Loucy (cell line): ENCODE data around the gene MYOM3.
"Not testable (repeated sequence)": the region's sequence is repeated elsewhere in the genome, so short reads cannot be mapped to it uniquely, and the experiment has no call there.

Experiments used
- H2AFZ ChIP-seq: fragments of 200-600 bp; sonication (generic); 2 replicates; pipeline ENCODE4 v1.6.0; 2016; ENCODE audit warnings: antibody characterized with exemption, mild to moderate bottlenecking, low read length, moderate library complexity
- H3F3A ChIP-seq: fragments of 200-600 bp; 2 replicates; pipeline ENCODE4 v1.6.0; 2016; ENCODE audit warnings: antibody characterized with exemption, low read depth, mild to moderate bottlenecking
- H3K27me3 ChIP-seq: fragments of 200-600 bp; sonication (generic); 2 replicates; pipeline ENCODE4 v1.6.1; 2014; ENCODE audit warnings: low read length, mild to moderate bottlenecking; ENCODE audit not compliant: insufficient read depth, poor library complexity, severe bottlenecking
- H3K36me3 ChIP-seq: fragments of 200-600 bp; sonication (generic); 2 replicates; pipeline ENCODE4 v1.6.1; 2016; ENCODE audit warnings: low read length; ENCODE audit not compliant: insufficient read depth
- H3K4me1 ChIP-seq: fragments of 200-600 bp; sonication (generic); 2 replicates; pipeline ENCODE4 v1.5.1; 2014; ENCODE audit warnings: low read length, mild to moderate bottlenecking; ENCODE audit not compliant: insufficient read depth, poor library complexity, severe bottlenecking
- H3K4me2 ChIP-seq: fragments of 200-600 bp; sonication (generic); 2 replicates; pipeline ENCODE4 v1.6.0; 2014; ENCODE audit warnings: antibody characterized with exemption, low read length, low read depth, mild to moderate bottlenecking; ENCODE audit not compliant: poor library complexity, severe bottlenecking
- H3K4me3 ChIP-seq: fragments of 200-600 bp; sonication (generic); 2 replicates; pipeline ENCODE4 v1.5.1; 2014; ENCODE audit warnings: low read length, mild to moderate bottlenecking, mixed read lengths; ENCODE audit not compliant: poor library complexity, severe bottlenecking
- H3K79me2 ChIP-seq: fragments of 200-600 bp; sonication (generic); 2 replicates; pipeline ENCODE4 v1.6.1; 2014; ENCODE audit warnings: low read length; ENCODE audit not compliant: insufficient read depth
- H3K9ac ChIP-seq: fragments of 200-600 bp; sonication (generic); 2 replicates; pipeline ENCODE4 v1.6.0; 2014; ENCODE audit warnings: mild to moderate bottlenecking, low read depth, low read length, moderate library complexity; ENCODE audit not compliant: poor library complexity, severe bottlenecking
- H3K9me2 ChIP-seq: fragments of 200-600 bp; sonication (generic); replicated peaks from 2 replicates; pipeline ENCODE4 v1.6.1; 2016; ENCODE audit warnings: low read depth, low read length, mixed read lengths
- H3K9me3 ChIP-seq: fragments of 200-600 bp; sonication (generic); 2 replicates; pipeline ENCODE4 v1.6.1; 2014; ENCODE audit warnings: mild to moderate bottlenecking, antibody characterized with exemption, low read length, low read depth; ENCODE audit not compliant: insufficient read depth
- H4K20me1 ChIP-seq: fragments of 200-600 bp; sonication (generic); 2 replicates; pipeline ENCODE4 v1.6.0; 2014; ENCODE audit warnings: antibody characterized with exemption, low read length, mild to moderate bottlenecking; ENCODE audit not compliant: insufficient read depth, poor library complexity, severe bottlenecking
- EZH2phosphoT487 ChIP-seq: fragments of 200-600 bp; IDR thresholded peaks from 2 replicates; pipeline ENCODE4 v1.6.1; 2018; ENCODE audit warnings: antibody characterized with exemption, mild to moderate bottlenecking, moderate library complexity, borderline replicate concordance
- TF ChIP-seq, protein P1 (sequence below): fragments of 200-600 bp; sonication (generic); conservative IDR thresholded peaks from 2 replicates; pipeline ENCODE4 v1.5.1; 2014; ENCODE audit warnings: mild to moderate bottlenecking, antibody characterized with exemption, low read length

MYOM3 gene

DNA sequence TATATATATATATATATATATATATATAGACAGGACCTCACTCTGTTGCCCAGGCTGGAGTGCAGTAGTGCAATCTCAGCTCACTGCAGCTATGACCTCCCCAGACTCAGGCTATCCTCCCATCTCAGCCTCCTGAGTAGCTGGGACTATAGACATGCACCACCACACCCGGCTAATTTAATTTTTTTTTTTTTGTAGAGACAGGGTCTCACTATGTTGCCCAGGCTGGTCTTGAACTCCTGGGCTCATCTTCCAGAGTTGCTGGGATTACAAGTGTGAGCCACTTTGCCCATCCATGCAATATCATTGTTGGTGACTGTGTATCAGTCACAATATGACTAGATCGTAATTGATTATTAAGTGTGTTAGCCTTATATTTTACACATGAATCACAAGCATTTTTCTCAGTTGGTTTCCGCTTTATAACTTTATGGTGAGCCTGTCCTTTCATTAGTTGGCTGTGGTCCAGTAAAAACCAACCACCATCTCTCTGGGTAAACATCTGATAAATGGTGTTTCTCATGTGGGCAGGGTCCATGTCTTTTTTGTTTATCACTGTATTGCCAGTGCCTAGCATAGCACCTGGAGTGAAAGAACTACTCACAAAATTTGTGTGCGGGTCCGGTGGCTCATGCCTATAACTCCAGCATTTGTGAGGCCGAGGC is 63.6 kb downstream of the MYOM3 start:
- Histone ChIP-seq H4K20me1 (no peaks in the 10 kb centered on the region), H3K9ac (no peak overlapping the region), H3K4me3 (no peak overlapping the region), H3K4me2 (no peak overlapping the region), H3K9me2 (no peaks in the 10 kb centered on the region), H3K36me3 (no peaks in the 10 kb centered on the region), H3K9me3 (no peaks in the 10 kb centered on the region), H3F3A (no peaks in the 10 kb centered on the region), H3K79me2 (no peaks in the 10 kb centered on the region), H3K4me1 (no peaks in the 10 kb centered on the region), H2AFZ (no peak overlapping the region), H3K27me3 (no peaks in the 10 kb centered on the region)
- TF ChIP-seq, protein P1, sequence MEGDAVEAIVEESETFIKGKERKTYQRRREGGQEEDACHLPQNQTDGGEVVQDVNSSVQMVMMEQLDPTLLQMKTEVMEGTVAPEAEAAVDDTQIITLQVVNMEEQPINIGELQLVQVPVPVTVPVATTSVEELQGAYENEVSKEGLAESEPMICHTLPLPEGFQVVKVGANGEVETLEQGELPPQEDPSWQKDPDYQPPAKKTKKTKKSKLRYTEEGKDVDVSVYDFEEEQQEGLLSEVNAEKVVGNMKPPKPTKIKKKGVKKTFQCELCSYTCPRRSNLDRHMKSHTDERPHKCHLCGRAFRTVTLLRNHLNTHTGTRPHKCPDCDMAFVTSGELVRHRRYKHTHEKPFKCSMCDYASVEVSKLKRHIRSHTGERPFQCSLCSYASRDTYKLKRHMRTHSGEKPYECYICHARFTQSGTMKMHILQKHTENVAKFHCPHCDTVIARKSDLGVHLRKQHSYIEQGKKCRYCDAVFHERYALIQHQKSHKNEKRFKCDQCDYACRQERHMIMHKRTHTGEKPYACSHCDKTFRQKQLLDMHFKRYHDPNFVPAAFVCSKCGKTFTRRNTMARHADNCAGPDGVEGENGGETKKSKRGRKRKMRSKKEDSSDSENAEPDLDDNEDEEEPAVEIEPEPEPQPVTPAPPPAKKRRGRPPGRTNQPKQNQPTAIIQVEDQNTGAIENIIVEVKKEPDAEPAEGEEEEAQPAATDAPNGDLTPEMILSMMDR, result no peak
- no peak for TF ChIP-seq EZH2phosphoT487

DNA sequence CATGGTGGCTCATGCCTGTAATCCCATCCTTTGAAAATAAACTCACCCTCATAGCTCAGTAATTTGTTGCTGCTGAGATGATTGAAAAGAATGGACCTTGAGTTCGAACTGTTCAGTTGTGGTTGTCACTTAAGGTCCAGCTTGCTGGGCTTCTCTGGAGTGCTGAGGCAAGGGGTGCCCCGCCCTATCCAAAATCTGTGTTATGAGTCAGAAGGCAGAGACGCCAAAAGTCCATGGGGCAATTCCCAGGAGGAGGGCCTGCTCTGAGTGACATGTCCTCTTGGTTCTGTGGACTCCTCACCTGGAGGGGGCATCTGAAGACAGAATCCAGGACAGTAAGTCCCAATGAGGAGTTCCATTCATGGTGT is 64.8 kb downstream of the MYOM3 start:
- Histone ChIP-seq H3K9ac (no peak overlapping the region), H3K27me3 (no peaks in the 10 kb centered on the region), H4K20me1 (no peaks in the 10 kb centered on the region), H3K9me2 (no peaks in the 10 kb centered on the region), H3K4me3 (no peak overlapping the region), H2AFZ (no peak overlapping the region), H3K4me1 (no peaks in the 10 kb centered on the region), H3K4me2 (no peak overlapping the region), H3F3A (no peaks in the 10 kb centered on the region), H3K36me3 (no peaks in the 10 kb centered on the region), H3K9me3 (no peaks in the 10 kb centered on the region), H3K79me2 (no peaks in the 10 kb centered on the region)
- no peak for TF ChIP-seq EZH2phosphoT487
- TF ChIP-seq, protein P1, result no peak

DNA sequence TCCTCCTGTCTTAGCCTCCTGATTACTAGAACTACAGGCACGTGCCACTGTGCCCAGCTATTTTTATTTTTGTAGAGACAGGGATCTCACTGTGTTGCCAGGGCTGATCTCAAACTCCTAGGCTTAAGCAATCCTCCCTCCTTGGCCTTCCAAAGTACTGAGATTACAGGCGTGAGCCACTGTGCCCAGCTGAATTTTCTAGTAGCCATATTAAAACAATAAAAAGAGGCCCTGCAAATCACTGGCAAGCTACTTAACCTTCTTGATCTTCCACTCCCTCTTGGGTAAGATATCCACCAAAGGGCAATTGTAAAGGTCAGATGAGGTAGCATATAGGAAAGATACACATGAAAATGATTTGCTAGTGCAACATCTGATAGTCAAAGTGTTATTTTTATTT is 66.2 kb downstream of the MYOM3 start:
- H3K9me3 ChIP-seq, result no peaks in the 10 kb centered on the region
- H3K4me2 ChIP-seq, result no peak overlapping the region
- H3K9me2 ChIP-seq, result no peaks in the 10 kb centered on the region
- H3K9ac ChIP-seq, result no peak overlapping the region
- no peak overlapping the region for H3K4me3 ChIP-seq
- no peak overlapping the region for H2AFZ ChIP-seq
- no peaks in the 10 kb centered on the region for H3K79me2 ChIP-seq
- H3K4me1 ChIP-seq, result no peaks in the 10 kb centered on the region
- TF ChIP-seq, protein P1, result no peak
- no peak for TF ChIP-seq EZH2phosphoT487
- H3F3A ChIP-seq, result no peaks in the 10 kb centered on the region
- H4K20me1 ChIP-seq, result no peaks in the 10 kb centered on the region
- no peaks in the 10 kb centered on the region for H3K36me3 ChIP-seq
- no peaks in the 10 kb centered on the region for H3K27me3 ChIP-seq

DNA sequence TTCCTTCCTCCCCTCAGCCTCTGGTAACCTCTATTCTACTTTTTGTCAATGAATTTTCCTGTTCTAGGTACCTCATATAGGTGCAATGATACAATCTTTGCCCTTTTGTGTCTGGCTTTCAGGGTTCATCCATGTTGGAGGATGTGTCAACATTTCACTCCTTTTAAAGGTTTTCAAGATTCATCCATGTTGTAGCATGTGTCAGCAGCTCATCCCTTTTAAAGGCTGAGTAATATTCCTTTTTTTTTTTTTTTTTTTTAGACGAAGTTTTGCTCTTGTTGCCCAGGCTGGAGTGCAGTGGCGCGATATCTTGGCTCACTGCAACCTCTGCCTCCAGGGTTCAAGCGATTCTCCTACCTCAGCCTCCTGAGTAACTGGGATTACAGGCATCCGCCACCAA is 67.3 kb downstream of the MYOM3 start:
- not testable (repeated sequence) for H3K36me3 ChIP-seq, H3K4me1 ChIP-seq, H3K9ac ChIP-seq, H3K4me2 ChIP-seq, H3K79me2 ChIP-seq, H2AFZ ChIP-seq, H3K4me3 ChIP-seq, H3K9me2 ChIP-seq, H3K27me3 ChIP-seq, H4K20me1 ChIP-seq, H3F3A ChIP-seq, H3K9me3 ChIP-seq
